ENCODE measurements around the gene USP17L17.
"Not testable (repeated sequence)": the region's sequence is repeated elsewhere in the genome, so short reads cannot be mapped to it uniquely, and the experiment has no call there.

DNA sequence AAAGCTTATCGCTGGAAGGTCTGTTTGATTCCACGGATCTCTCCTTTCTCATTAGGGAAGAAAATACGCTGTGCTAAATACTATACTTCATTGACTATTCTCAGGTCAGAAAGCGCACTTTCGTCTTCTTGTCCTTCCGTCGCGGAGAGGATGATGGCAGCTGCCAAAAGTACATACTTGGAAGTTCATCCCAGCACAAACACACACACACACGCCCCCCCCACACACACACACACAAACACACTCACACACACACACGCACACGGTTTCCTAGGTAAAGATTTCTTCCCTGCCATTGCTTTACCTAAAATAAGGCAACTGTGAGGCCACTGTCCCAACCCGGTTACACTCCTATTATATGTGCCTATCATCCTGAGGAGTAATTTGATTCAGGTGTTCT, 5.2 kb upstream of the USP17L17 start:
- TF ChIP-seq CTCF (IDR thresholded peaks at IDR 0.05); ZNF232 (CRISPR knock-in tag; IDR thresholded peaks at IDR 0.05); GABPB1 (CRISPR knock-in tag; IDR thresholded peaks at IDR 0.05); CREM (CRISPR knock-in tag; IDR thresholded peaks at IDR 0.05); MYBL2 (CRISPR knock-in tag; IDR thresholded peaks at IDR 0.05); KAT7 (CRISPR knock-in tag; IDR thresholded peaks at IDR 0.05; ENCODE audit: borderline replicate concordance); STAT6 (CRISPR knock-in tag; conservative IDR thresholded peaks at IDR 0.05; ENCODE audit: low read depth): not testable (repeated sequence)
- TF ChIP-seq, protein P1, sequence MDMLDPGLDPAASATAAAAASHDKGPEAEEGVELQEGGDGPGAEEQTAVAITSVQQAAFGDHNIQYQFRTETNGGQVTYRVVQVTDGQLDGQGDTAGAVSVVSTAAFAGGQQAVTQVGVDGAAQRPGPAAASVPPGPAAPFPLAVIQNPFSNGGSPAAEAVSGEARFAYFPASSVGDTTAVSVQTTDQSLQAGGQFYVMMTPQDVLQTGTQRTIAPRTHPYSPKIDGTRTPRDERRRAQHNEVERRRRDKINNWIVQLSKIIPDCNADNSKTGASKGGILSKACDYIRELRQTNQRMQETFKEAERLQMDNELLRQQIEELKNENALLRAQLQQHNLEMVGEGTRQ (CRISPR knock-in tag; IDR thresholded peaks at IDR 0.05) = not testable (repeated sequence)
- TF ChIP-seq, protein P2, sequence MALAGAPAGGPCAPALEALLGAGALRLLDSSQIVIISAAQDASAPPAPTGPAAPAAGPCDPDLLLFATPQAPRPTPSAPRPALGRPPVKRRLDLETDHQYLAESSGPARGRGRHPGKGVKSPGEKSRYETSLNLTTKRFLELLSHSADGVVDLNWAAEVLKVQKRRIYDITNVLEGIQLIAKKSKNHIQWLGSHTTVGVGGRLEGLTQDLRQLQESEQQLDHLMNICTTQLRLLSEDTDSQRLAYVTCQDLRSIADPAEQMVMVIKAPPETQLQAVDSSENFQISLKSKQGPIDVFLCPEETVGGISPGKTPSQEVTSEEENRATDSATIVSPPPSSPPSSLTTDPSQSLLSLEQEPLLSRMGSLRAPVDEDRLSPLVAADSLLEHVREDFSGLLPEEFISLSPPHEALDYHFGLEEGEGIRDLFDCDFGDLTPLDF (CRISPR knock-in tag; IDR thresholded peaks at IDR 0.05) = not testable (repeated sequence)
